ENCODE results near the gene SP140L.

DNA sequence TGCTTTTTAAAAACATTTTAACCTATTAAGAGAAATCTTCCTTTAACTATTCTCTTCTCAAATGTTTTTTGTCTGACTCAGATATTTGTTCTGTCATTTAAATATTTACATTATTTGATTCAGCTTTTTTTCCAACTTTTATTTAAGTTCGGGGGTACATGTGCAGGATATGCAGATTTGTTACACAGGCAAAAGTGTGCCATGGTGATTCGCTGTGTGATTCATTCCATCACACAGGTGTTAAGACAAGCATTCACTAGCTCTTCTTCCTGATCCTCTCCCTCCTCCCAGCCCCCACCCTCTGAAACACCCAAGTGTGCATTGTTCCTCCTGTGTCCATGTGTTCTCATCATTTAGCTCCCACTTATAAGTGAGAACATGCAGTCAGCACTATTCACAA, 108.4 kb downstream of the SP140L start:
- TF ChIP-seq, protein P1, sequence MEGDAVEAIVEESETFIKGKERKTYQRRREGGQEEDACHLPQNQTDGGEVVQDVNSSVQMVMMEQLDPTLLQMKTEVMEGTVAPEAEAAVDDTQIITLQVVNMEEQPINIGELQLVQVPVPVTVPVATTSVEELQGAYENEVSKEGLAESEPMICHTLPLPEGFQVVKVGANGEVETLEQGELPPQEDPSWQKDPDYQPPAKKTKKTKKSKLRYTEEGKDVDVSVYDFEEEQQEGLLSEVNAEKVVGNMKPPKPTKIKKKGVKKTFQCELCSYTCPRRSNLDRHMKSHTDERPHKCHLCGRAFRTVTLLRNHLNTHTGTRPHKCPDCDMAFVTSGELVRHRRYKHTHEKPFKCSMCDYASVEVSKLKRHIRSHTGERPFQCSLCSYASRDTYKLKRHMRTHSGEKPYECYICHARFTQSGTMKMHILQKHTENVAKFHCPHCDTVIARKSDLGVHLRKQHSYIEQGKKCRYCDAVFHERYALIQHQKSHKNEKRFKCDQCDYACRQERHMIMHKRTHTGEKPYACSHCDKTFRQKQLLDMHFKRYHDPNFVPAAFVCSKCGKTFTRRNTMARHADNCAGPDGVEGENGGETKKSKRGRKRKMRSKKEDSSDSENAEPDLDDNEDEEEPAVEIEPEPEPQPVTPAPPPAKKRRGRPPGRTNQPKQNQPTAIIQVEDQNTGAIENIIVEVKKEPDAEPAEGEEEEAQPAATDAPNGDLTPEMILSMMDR (IDR thresholded peaks at IDR 0.05) = no peak
- no peak for TF ChIP-seq ZFX (IDR thresholded peaks at IDR 0.05; ENCODE audit: borderline replicate concordance)
